Measurements from ENCODE around the gene TFIP11.
A peak's percentile ranks its signal among the peaks of the same experiment; 100 is the strongest.

Gene TFIP11

DNA sequence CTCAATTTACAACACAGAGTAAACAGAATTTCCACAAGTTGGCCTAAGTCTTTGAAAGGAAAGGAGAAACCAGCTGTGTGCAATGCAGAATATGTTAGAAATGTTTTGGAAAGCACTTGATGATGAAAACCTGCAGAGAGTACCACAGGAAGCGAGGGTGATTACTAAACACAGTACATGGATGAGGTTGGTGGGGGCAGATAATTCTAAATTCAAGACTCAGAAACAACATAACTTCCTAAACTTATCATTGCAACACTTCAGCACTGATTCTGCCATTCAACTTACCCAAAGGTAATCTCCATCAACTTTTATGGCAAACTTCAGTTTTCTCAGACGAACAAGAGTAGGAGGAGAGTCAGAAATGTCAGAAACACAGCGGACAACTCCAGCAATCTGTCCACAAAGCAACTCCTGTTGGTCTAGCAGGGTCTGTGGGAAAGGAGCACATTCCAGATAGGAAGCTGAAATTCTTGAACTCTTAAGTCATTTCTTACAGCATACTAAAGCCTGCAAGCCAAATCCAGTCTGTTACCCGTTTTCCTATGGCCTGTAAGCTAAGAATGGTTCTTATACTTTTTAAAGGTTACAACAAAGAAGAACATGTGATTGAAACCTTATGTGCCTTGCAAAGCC, 35.5 kb downstream of the TFIP11 start:
- DNase-seq = no peak

DNA sequence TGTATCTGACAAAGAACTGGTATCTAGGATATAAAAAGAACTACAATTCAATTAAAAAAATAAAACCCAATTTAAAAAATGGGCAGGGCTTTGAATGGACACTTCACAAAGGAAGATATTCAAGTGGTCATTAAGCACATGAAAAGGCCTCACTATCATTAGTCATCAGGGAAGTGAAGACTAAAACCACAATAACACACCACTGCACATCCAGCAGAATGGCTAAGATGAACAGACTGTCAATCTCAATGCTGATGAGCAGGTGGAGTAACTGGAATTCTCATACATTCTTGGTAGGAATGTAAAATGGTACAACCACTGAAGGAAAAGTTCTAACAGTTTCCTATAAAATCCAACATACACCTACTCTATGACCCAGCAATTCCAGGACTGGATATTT, 37.6 kb downstream of the TFIP11 start:
- DNase-seq = no peak

DNA sequence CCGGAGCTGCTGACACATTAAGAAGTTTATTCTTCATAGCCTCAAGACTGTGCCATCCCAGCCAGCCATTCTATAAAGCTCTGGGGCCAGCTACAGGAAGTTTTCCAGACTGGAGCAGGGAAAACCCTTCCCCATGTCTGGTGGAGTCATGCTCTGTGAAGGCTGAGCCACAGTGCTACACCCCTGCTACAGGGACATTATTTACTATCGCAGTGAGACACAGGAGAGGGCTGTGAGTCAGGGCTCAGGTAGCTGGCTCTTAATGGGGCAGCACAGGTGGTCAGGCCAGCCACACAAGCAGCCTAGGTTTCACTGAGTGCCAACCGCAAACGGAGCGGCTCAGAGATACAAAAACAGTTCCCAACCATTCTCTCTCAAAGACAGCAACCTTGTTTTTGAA, 40.8 kb downstream of the TFIP11 start:
- DNase-seq = no peak

DNA sequence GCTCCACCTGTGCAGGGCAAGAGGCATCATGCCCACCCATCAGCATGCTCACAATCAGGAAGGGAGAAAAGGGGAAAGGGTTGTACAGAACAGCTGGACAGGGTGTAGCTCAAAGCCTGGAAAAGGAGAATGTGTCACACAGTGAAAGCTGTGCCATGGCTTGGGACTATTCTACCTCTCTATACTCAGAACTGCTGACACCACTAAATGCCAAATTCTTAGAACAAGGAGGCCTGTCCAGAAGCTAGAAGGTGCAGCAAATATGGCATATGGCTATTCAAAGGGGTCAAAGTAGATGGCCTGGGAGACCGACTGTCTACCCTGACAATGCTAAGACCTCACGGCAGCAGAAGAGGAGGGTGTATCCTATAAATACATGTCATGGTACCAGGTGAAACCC, 41.5 kb downstream of the TFIP11 start:
- no peak for DNase-seq

DNA sequence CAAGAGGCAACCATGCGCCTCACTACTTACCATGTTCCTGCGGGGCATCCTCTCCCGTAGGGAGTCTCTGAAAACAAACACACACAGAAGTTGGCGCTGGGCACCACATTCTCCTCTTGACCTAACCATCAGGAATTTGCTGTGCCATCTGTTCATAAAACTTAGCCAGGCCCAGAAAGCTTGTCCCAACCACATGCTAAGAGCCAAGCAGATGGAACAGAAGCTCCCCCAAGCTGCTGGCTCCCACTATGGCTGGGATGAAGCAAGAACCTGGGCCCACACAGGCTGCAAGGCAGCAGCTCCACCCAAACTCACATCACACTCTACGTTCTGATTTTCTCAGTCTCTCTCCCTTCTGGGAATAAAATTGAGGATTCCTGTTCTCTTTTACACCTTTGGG, 46.1 kb downstream of the TFIP11 start:
- DNase-seq = no peak

DNA sequence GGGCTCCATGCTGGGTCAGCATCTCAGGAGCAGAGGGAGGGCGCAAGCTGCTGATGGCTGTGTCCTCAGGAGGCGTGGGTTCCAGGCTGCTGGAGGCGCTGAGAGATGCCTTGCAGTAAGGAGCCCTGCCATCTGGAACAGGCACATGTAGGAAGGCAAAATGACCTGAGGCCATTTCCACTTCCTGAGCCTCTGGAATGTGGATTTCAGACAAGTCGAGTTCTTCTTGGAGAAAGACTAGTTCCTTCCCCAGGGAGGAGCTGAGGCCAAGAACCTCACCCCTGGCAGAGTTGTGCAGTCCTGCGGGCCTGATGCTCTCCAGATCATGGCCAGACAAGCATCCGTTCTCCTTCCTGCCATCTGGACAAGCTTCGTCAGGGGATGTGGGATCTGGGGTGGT, 48.0 kb downstream of the TFIP11 start:
- no peak for DNase-seq

DNA sequence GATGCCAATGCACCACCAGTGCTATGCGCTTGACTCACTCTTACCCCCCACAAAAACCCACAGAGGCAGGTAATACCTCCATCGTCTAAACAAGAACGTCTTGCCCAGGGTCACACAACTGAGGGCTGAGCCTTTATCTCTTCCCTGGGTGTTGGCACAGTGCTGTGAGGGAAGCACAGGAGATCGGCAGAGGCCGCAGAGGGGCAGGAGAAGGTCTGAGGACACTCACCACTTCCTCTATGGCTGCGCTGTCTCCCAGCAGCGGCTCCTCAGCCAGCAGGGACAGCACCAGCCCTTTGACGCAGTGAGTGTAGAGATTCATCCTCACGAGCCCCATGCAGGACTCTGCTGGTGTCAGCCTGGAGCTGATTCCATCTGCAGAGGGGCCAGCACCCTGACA, 48.6 kb downstream of the TFIP11 start:
- DNase-seq = no peak

DNA sequence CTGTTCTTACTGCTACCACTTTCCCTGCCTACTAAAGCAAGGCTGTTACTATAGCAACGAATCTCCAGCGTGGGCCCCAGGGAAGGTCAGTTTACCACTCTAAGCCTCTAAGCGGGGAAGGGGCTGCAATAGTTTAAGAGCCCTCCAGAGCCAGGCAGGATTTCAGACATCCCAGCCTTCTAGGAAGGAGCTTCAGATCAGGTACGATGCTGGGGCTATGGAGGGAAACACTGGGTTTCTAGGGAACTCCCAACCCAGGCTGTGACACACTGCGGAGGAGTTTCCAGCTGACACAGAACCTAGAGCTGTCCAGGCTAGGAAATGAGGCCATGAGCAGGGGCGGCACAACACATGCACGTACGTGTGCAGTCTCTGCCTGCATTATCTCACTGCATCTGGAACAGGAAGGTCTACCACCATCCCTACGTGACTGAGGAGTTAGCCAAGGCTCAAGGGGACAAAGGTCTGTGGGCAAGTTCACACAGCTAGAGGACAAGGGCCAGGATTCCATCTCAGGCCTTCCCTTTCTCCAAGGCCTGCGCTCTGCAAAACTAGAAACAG, 49.1 kb downstream of the TFIP11 start:
- no peak for DNase-seq

DNA sequence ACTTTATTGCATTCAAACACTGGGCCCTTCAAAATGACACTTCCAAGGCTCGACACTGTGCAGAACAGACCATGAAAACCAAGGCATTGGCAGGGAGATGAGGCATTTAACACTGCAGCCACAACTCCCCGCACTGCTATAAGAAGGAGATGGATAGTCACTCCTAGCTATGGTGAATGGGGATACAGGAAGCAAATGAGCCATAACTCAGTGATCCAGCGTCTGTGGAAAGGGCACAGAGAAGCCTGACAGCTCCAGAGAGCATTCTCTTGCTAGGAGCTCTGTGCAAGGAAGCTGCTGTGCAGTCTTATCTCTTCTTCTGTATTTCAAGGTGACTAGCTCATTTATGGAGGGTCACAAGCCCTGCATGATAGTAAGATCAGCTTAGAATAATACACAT, 49.6 kb downstream of the TFIP11 start:
- DNase-seq = no peak

DNA sequence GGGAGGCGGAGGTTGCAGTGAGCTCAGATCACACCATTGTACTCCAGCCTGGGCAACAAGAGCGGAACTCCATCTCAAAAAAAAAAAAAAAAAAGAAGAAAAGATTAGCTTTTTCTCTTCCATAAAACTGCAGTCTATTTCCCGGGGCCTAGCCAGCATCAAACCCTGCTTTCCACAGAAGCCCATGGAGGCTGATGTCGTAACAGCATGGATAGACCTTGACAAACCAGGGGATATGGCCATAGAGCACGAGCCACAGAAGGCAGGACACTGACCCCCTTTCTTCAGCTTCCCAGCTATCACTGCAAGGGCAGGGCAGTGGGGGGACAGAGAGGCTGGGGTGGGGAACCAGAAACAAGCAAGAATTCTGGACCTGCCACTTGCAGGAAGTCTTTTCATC, 50.2 kb downstream of the TFIP11 start:
- no peak for DNase-seq

DNA sequence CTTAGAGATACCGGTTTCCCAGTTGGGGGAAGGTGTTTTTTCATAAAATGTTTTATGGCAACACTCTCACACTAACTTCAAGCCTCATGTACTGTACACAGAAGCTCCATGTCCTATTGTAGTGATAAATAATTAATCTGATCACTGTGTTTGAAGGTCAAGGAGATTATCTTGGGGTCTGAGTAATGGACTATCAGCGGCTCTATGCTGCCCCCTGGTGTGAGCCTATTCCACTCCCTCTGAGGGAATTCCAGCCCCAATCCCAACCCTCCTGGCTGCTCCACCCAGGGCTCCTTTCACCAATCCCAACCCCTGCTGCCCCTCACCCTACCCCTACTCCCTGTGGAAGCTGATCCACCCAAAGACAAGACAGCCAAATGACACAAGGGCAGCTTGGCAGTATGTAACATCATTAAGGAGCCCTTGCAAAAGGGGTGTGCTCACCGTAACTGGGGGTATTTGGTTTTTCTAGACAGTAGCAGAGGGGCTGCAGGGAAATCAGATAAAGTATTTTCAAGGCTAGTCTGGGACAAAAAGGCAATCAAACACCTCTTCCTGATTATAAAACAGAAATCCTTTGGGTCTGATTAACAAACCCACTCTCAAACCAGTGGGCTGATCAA, 51.0 kb downstream of the TFIP11 start:
- DNase-seq = peak; percentile 35

DNA sequence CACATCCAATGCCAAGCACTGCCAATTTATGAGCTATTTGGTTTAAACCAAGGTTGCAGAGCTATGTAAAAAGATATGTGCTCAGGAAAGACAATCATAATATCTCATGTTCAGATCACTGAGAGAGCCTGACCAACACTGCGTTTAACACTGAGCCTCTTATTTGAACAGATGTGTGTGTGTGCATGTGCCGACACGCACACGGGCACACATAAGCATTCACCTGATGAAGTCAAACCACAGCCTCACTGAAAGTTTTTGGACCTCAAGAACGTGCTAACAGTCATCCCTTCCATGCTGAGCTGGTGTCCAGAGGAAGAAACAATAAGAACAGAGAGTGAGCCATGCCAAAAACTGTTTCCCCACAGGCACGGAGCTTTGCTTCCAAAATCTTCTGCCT, 52.1 kb downstream of the TFIP11 start:
- no peak for DNase-seq

DNA sequence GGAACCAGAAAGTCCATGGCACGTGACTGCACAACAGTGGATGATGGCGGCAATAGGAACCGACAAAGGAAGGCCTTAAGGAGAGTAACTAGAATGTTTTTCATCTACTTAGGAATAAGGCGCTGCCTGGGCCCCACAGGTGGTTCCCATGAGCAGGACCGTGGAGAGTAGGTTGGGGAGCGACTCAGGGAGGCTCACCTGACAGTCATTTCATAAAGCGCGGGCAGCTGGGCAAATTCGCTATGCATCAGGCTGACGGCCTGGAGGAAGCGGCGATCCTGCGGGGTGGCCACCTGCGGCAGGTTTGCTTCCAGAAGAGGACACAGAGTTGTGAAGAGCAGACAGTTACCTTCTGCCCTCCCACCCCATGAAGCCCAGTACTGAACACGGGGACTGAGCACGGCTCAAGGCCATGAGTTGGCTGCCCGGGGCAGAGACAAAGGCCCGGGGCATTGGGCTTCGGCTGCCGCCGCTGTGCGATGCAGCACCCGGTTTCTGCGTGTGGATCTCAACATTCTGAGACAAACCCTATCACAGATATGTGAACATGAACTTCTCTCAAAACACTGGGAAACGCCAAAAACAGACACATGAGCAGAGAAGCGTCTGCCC, 54.5 kb downstream of the TFIP11 start:
- no peak for DNase-seq

DNA sequence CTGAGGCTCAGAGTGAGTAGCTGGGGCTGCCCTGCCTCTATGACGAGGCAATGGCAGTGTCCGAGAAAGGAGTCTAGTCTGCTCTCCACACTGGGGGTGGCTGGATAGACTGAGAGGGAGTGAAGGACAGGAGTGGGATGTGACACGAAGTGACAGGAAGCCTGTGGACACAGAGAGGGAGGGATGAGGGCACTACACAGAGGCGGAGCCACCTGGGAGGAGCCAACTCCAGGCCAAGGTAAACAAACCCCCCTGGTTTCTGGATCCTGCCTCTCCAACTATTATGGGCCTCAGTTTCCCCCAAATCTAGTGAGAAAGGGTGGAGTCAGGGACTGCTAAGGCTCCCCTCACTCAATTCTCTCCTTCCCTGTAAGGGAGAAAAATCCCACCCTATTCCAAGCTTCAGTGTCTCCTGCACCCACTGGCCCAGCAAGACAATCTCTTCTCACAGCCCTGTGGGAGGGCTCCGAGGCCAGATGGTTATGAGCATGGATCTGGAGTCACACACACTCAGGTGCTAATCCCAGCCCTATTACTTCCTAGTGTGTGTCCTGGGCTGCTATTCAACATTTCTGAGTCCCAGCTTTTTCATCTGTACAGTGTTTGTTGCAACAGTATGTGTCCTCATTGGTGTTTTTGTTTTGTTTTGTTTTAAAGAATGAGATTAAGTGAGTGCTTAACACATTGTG, 58.3 kb downstream of the TFIP11 start:
- DNase-seq = no peak

DNA sequence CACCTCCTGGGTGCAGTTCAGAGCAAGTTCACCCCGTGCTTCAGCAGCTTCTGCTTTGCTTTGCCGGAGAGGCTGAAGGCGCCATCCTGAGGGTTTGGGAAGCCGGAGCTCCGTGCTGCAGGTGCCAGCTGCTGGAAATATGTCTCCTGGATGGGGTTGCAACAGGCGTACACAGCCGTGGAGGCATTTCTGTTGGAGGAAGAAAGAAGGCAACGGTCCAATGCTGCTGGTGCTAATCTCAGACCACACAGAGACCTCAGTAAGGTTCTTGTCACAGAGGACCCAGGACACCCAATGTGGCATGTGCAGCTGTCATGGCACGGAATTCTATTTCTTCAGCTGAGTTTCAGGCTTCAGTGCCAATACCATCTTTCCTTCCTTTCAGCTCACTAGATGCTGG, 59.1 kb downstream of the TFIP11 start:
- DNase-seq = no peak

DNA sequence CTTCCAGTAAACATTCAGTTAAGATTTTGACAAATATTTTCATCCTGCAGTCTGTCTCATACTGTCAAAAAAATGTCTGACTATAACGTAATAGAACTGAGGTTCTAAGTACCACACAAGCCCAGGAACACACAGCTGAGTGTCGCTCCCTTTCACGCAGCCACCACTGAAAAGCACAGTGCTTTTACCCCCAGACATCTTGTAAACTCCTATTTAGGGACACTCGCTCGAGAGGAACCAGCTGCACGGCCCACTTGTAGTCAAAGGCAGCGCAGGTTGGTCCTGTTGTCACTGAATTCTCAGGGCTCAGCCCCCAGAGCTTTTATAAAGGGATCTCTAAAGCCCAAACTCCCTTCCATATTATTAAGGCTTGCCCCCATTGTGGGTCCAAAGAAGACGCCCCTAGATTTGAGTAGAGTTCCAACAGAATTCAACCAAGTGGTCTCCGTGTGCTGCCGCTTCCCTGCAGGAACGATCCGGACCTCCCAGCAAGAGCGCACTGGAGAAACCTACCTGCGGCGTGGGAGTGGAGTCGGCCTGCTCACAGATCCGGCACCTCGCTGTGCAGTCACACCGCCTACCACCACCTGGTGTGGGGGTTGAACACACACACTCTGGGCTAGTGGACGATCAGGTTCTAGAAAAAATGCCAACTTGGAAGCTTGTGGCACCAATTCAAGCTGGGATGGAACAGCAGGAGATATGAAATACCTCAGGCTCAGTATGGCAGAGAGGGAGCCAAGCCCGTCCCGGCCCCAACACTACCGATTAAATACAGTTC, 59.8 kb downstream of the TFIP11 start:
- DNase-seq = no peak

DNA sequence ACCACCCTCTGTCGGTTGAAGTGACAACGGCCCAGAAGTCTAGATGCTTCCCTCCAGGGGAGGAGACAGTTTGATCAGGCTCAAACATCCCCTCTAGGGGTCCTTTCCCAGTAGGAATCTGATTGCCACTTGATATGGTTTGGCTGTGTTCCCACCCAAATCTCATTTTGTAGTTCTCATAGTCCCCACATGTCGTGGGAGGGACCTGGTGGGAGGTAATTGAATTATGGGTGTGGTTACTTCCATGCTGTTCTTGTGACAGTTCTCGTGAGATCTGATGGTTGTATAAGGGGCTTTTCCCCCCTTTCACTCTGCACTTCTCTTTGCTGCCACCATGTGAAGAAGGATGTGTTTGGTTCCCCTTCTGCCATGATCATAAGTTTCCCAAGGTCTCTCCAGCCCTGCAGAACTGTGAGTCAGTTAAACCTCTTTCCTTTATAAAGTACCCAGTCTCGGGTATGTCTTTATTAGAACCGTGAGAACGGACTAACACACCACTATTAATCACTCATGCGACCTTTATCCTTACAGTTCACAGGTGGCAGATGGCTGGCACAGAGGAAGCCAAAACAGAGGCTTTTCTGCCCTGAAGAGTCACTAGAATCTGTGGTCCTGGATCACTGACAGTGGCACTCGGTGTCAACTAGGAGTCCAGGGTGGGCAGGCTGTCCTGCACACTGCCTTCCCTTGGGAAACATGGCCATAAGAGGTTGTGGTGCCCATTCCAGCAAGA, 61.7 kb downstream of the TFIP11 start:
- no peak for DNase-seq

DNA sequence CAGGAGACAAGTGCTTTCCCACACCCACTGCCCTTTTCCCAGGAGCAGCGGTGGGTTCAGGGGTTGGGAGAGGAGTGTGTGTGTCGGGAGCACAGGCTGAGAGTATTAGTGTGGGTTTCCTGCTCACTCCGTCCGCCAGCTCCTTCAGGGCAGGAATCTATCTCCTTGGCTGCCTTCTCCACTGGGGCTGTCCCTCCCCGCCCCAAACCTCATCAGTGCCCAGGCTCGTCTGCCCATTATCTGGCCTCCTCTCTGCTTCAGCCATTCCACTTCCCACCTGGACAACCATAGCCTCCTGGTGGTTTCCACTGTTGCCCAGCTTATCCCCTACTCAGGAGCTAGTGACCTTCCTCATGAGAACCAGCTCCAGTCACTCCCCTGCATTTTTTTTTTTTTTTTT, 63.3 kb downstream of the TFIP11 start:
- DNase-seq = no peak

DNA sequence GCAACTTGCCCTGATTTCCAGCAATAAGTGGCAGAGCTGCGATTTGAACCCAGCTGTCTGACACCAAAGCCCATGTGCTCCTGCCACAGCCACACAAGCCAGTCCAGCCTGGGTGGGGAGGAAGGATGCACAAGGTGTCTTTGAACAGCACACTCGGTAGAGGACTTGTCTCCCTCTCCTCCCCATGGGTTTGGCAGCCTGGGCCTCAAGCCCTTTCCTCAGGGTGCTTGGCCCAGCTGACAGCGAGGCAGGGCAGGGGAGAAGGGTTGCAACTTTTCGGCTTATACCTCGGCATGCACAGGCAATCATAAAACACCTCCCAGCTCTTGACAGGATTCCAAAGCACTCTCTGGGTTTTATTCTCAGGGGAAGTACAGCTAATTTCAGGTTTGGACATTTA, 63.9 kb downstream of the TFIP11 start:
- no peak for DNase-seq

DNA sequence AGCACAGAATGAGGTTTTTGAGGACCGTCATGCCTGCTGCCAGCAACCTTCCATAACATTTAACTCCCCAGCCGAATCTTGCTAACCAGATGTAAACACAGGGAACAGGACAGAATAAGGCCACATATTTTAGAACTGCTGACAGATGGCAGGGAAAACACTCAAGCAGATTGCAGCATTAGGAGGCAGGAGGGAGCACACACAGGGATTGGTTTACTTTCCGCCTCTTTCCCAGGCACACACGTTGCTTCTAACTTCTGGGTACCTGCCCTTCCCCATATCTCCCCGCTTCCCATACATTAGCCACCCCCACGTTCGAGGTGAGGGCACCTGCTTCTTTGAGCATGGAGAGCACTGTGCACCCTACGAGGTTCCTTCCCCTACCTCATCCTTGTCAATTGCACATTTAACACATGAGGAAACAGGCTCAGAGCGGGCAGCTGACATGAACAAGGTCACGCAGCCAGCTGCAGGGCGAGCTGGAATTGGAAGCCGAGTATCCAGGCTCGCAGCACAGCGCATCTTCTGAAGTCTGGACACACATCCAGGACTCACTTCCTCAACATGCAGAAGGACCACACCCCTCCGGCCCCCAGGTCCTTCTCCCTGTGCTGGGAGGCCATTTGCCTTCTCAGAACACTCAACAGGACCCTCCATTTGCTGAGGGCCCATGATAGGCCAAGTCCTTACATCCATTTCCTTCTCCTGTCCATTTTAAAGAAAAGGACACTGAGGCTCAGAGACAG, 64.5 kb downstream of the TFIP11 start:
- DNase-seq = no peak

DNA sequence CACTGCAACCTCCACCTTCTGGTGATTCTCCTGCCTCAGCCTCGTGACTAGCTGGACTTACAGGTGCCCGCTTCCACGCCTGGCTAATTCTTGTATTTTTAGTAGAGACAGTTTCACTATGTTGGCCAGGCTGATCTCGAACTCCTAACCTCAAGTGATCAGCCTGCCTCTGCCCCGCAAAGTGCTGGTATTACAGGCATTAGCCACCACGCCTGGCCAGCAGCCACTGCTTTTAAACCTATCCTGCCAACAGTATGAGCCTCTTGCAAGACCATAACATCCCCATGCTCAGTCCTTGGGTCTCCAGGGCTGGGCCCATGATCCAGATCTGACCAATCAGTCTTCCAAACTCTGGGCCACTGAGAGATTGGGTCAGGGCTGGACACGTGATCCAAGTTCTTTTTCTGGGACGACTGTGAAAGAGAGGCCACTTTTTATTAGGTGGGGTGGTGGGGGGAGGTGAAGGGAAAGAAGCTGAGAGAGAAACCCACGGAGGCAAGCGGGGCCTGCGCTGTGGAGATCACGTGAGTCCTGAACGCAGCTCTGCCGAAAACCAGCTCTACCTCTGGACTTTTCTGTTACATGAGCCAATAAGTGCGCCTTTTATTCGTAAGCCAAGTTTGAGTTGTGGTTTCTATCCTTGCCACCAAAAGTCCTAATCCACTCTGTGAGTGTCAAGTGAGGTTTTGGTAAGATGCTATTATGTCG, 65.3 kb downstream of the TFIP11 start:
- DNase-seq = no peak

Measured in effector CD4-positive, alpha-beta T cell (primary cell).